H9 (cell line): Measurements from ENCODE around the gene CYP2W1. TPM values are rescaled to one million over a fixed set of nuclear protein-coding genes. Genes with fewer than 3 reads are reported as not detected.
A peak's percentile ranks its signal among the peaks of the same experiment; 100 is the strongest.

Source experiments
- DNase-seq: peaks from one replicate; pipeline ENCODE4 v3.0.0-alpha.2; 2017
- H2AFZ ChIP-seq: one replicate; pipeline ENCODE4 v1.6.1; 2013; ENCODE audit warnings: mild to moderate bottlenecking, low read length, control low read depth, moderate library complexity
- H2AK5ac ChIP-seq: 2 replicates; pipeline ENCODE4 v1.6.1; 2013; ENCODE audit warnings: low read length, control low read depth, mixed read lengths; ENCODE audit not compliant: insufficient read length
- H2BK120ac ChIP-seq: one replicate; pipeline ENCODE4 v1.6.1; 2013; ENCODE audit warnings: low read depth, mild to moderate bottlenecking, low read length, control low read depth, inconsistent platforms; ENCODE audit not compliant: poor library complexity, severe bottlenecking
- H2BK12ac ChIP-seq: 2 replicates; pipeline ENCODE4 v1.6.1; 2013; ENCODE audit warnings: low read length, control low read depth, mixed read lengths, low read depth; ENCODE audit not compliant: insufficient read length
- H2BK15ac ChIP-seq: 2 replicates; pipeline ENCODE4 v1.6.1; 2013; ENCODE audit warnings: low read depth, low read length, control low read depth
- H2BK20ac ChIP-seq: one replicate; pipeline ENCODE4 v1.6.1; 2013; ENCODE audit warnings: low read depth, mild to moderate bottlenecking, low read length, control low read depth, inconsistent platforms; ENCODE audit not compliant: poor library complexity, severe bottlenecking
- H2BK5ac ChIP-seq: 2 replicates; pipeline ENCODE4 v1.6.1; 2013; ENCODE audit warnings: low read length, control low read depth, mixed read lengths; ENCODE audit not compliant: insufficient read length
- H3K14ac ChIP-seq: 2 replicates; pipeline ENCODE4 v1.6.1; 2013; ENCODE audit warnings: low read length, control low read depth; ENCODE audit not compliant: insufficient read depth
- H3K18ac ChIP-seq: 2 replicates; pipeline ENCODE4 v1.6.1; 2013; ENCODE audit warnings: low read depth, mild to moderate bottlenecking, mixed read lengths, low read length, control low read depth; ENCODE audit not compliant: insufficient read length
- H3K23ac ChIP-seq: 2 replicates; pipeline ENCODE4 v1.6.1; 2013; ENCODE audit warnings: low read length, control low read depth, mixed read lengths, low read depth; ENCODE audit not compliant: insufficient read length
- H3K23me2 ChIP-seq: 2 replicates; pipeline ENCODE4 v1.6.1; 2013; ENCODE audit warnings: low read depth, mild to moderate bottlenecking, mixed read lengths, low read length, control low read depth; ENCODE audit not compliant: insufficient read length, poor library complexity, severe bottlenecking
- H3K27ac ChIP-seq: 2 replicates; pipeline ENCODE4 v1.5.1; 2013; ENCODE audit warnings: low read length, control low read depth, mixed read lengths, low read depth; ENCODE audit not compliant: insufficient read length
- H3K27me3 ChIP-seq: 2 replicates; pipeline ENCODE4 v1.6.1; 2013; ENCODE audit warnings: low read length, control low read depth, inconsistent platforms; ENCODE audit not compliant: insufficient read depth
- H3K4ac ChIP-seq: 2 replicates; pipeline ENCODE4 v1.6.1; 2013; ENCODE audit warnings: low read depth, mild to moderate bottlenecking, control low read depth, inconsistent platforms, low read length, moderate library complexity
- H3K4me1 ChIP-seq: 2 replicates; pipeline ENCODE4 v1.6.1; 2013; ENCODE audit warnings: low read length, control low read depth, inconsistent platforms; ENCODE audit not compliant: insufficient read depth
- H3K4me2 ChIP-seq: 2 replicates; pipeline ENCODE4 v1.6.1; 2013; ENCODE audit warnings: low read length, control low read depth, mixed read lengths; ENCODE audit not compliant: insufficient read length, insufficient read depth
- H3K56ac ChIP-seq: 2 replicates; pipeline ENCODE4 v1.6.1; 2013; ENCODE audit warnings: low read depth, mild to moderate bottlenecking, mixed read lengths, low read length, control low read depth; ENCODE audit not compliant: insufficient read length
- H3K79me1 ChIP-seq: 2 replicates; pipeline ENCODE4 v1.6.1; 2013; ENCODE audit warnings: low read depth, mild to moderate bottlenecking, moderate library complexity, low read length, control low read depth, inconsistent platforms; ENCODE audit not compliant: insufficient read depth, poor library complexity, severe bottlenecking
- H3K79me2 ChIP-seq: 2 replicates; pipeline ENCODE4 v1.6.1; 2013; ENCODE audit warnings: low read length, control low read depth, inconsistent platforms; ENCODE audit not compliant: insufficient read depth
- H3K9ac ChIP-seq: 2 replicates; pipeline ENCODE4 v1.6.1; 2013; ENCODE audit warnings: low read length, control low read depth, mixed read lengths; ENCODE audit not compliant: insufficient read length; ENCODE audit errors: extremely low read depth
- H3K9me3 ChIP-seq: one replicate; pipeline ENCODE4 v1.6.1; 2013; ENCODE audit warnings: low read depth, low read length, inconsistent platforms; ENCODE audit not compliant: control insufficient read depth
- H3T11ph ChIP-seq: one replicate; pipeline ENCODE4 v1.6.1; 2013; ENCODE audit warnings: mild to moderate bottlenecking, low read length, control low read depth, inconsistent platforms
- H4K20me1 ChIP-seq: one replicate; pipeline ENCODE4 v1.6.1; 2013; ENCODE audit not compliant: control insufficient read depth, insufficient read length, insufficient read depth
- H4K5ac ChIP-seq: 2 replicates; pipeline ENCODE4 v1.6.1; 2013; ENCODE audit warnings: low read depth, mild to moderate bottlenecking, mixed read lengths, low read length, control low read depth; ENCODE audit not compliant: insufficient read length
- H4K8ac ChIP-seq: replicated peaks from 2 replicates; pipeline ENCODE4 v1.6.1; 2013; ENCODE audit warnings: low read length, control low read depth, mixed read lengths, low read depth; ENCODE audit not compliant: insufficient read length
- H4K91ac ChIP-seq: 2 replicates; pipeline ENCODE4 v1.6.1; 2013; ENCODE audit warnings: low read depth, mild to moderate bottlenecking, moderate library complexity, mixed read lengths, low read length, control low read depth; ENCODE audit not compliant: insufficient read length
- H3K27ac Mint-ChIP-seq, 3 experiments: 2 replicates in 2 of 3; 3 replicates in 1 of 3; pipeline ENCODE4 v1.8.0; 2020 to 2021; ENCODE audit warnings: mixed read lengths in 3 of 3, mild to moderate bottlenecking in 1 of 3, moderate library complexity in 1 of 3
- H3K27me3 Mint-ChIP-seq: 2 replicates; pipeline ENCODE4 v1.8.0; 2021; ENCODE audit warnings: low read depth, mild to moderate bottlenecking, moderate library complexity, mixed read lengths
- H3K36me3 Mint-ChIP-seq, 3 experiments: 2 replicates in 2 of 3; 3 replicates in 1 of 3; pipeline ENCODE4 v1.8.0; 2020 to 2021; ENCODE audit warnings: low read depth in 3 of 3, mixed read lengths in 3 of 3; ENCODE audit not compliant: insufficient read depth in 1 of 3
- H3K4me1 Mint-ChIP-seq, 2 experiments: 2 replicates each; pipeline ENCODE4 v1.8.0; 2020; ENCODE audit warnings: mixed read lengths in 2 of 2
- H3K4me3 Mint-ChIP-seq, 2 experiments: 2 replicates in 1 of 2; 3 replicates in 1 of 2; pipeline ENCODE4 v1.8.0; 2020 to 2021; ENCODE audit warnings: mild to moderate bottlenecking in 2 of 2, mixed read lengths in 2 of 2, moderate library complexity in 1 of 2
- H3K9me3 Mint-ChIP-seq, 2 experiments: 2 replicates in 1 of 2; 3 replicates in 1 of 2; pipeline ENCODE4 v1.8.0; 2020; ENCODE audit warnings: mild to moderate bottlenecking in 2 of 2, mixed read lengths in 2 of 2, moderate library complexity in 1 of 2
- CTCF ChIP-seq: fragments of 200-600 bp; sonication (generic); conservative IDR thresholded peaks from 3 replicates; pipeline ENCODE4 v1.8.0; 2021; ENCODE audit warnings: antibody characterized with exemption, mild to moderate bottlenecking
- WGBS: extraction: QIAGEN DNeasy Blood & Tissue Kit; methylation state at CpG from one replicate; pipeline ENCODE4 v1.1.7; 2013; ENCODE audit warnings: missing lambda C conversion rate, low lambda C conversion rate, mixed read lengths; ENCODE audit not compliant: insufficient read length; ENCODE audit errors: extremely low coverage; 5-methylcytosine and 5-hydroxymethylcytosine counted together
- total RNA-seq: library from RNA; stranded (reverse); gene quantifications from 2 replicates; pipeline ENCODE4 v1.2.1, GENCODE V29; 2021

The CYP2W1 gene
- total RNA-seq, 1 experiment from 2014 or later, result not detected

DNA sequence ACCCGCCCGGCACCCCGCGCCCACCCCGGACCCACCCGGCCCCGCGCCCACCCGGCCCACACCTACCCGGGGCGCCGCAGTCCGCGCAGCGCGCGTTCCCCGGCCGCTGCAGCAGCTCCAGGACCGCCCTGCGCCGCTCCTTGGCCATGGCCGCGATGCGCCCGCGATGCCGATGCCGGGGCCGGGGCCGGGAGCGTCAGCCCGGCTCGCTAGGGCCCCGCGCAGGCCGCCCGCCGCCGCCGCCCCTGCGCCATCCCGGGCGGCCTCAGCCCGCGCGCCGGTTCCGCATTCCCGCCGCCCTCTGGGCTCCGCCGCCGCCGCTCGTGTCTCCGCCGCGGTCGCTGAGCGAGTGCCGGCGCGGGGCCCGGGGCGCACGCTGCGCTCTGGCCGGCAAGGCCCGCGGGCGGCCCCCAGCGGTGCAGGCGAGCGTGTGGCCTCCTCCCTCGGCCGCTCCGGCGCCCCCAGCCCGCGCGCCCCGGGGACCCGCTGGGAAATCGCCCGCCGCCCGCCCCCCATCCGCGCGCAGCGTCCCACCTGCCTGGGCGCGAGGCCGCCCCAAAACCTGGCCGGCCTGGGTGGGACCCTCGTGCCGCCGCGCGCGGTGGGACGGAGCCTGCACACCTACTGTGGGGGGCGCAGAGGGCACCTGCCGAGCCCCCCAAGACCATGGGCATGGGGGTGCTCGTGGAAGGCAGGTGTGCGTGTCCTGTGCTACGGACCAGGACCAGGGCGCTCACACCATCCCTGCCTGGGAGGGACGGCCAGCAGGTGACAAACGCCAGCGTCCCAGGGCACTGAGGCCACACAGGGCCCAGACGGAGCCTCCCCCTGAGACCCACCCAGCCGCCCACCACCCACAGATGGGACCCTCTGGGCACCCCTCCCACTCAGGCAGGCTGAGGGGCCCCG is 28.4 kb upstream of the CYP2W1 start, which contains the start of gene ADAP1:
Gene ADAP1, minus strand, starts transcription at position 351 of the 909 bp plus-strand sequence. Its CDS starts 203 bp downstream, at position 148.
- Histone ChIP-seq H3K23ac (no peak within 1 kb of the TSS), H3K79me1 (no peaks in the 10 kb centered on the region), H3T11ph (no peak within 1 kb of the TSS), H3K14ac (no peak within 1 kb of the TSS), H3K27ac (no peak within 1 kb of the TSS), H3K23me2 (peaks cover 5% of the 10 kb centered on the region), H3K18ac (no peak within 1 kb of the TSS), H2BK5ac (no peak within 1 kb of the TSS), H3K56ac (no peak within 1 kb of the TSS), H2BK12ac (no peak within 1 kb of the TSS), H2AK5ac (no peak within 1 kb of the TSS), H2BK15ac (no peak within 1 kb of the TSS), H4K5ac (no peak within 1 kb of the TSS), H4K8ac (no peak within 1 kb of the TSS), H2BK20ac (no peak within 1 kb of the TSS), H4K91ac (no peak within 1 kb of the TSS), H2AFZ (no peak within 1 kb of the TSS), H2BK120ac (no peak within 1 kb of the TSS), H3K9me3 (no peaks in the 10 kb centered on the region), H3K4me1 (no peaks in the 10 kb centered on the region), H3K9ac (no peak within 1 kb of the TSS), H4K20me1 (no peaks in the 10 kb centered on the region), H3K27me3 (peaks cover 3% of the 10 kb centered on the region; the same call in 1 of the 2 replicates), H3K79me2 (no peaks in the 10 kb centered on the region), H3K4me2 (peak within 1 kb of the TSS; percentile 61), H3K4ac (no peak within 1 kb of the TSS)
- Mint-ChIP-seq H3K27ac (no peak within 1 kb of the TSS), H3K9me3 (peaks cover 0 to 3% of the 10 kb centered on the region in 2 experiments; a peak in 1 of 5 replicates), H3K4me1 (peaks cover 2 to 7% of the 10 kb centered on the region in 2 experiments), H3K36me3 (no peaks in the 10 kb centered on the region; a peak in 1 of 7 replicates), H3K4me3 (peak within 1 kb of the TSS; percentile 53 to 80), H3K27me3 (peaks cover 41% of the 10 kb centered on the region)
- TF ChIP-seq CTCF, result no peak; the same call in 2 of the 3 replicates
- peak; percentile 42 for DNase-seq
- WGBS, result no CpG with 5 or more reads among the region's 115 CpGs
